ENCODE data around the gene ACOX1. TPM values are rescaled to one million over a fixed set of nuclear protein-coding genes. Genes with fewer than 3 reads are reported as not detected.

Gene ACOX1
- total and polyA plus RNA-seq, 2 of the 13 experiments (the other 11 are each of a cell fraction or from before 2014, with no cell fraction given) = 86.4 to 120 TPM

DNA sequence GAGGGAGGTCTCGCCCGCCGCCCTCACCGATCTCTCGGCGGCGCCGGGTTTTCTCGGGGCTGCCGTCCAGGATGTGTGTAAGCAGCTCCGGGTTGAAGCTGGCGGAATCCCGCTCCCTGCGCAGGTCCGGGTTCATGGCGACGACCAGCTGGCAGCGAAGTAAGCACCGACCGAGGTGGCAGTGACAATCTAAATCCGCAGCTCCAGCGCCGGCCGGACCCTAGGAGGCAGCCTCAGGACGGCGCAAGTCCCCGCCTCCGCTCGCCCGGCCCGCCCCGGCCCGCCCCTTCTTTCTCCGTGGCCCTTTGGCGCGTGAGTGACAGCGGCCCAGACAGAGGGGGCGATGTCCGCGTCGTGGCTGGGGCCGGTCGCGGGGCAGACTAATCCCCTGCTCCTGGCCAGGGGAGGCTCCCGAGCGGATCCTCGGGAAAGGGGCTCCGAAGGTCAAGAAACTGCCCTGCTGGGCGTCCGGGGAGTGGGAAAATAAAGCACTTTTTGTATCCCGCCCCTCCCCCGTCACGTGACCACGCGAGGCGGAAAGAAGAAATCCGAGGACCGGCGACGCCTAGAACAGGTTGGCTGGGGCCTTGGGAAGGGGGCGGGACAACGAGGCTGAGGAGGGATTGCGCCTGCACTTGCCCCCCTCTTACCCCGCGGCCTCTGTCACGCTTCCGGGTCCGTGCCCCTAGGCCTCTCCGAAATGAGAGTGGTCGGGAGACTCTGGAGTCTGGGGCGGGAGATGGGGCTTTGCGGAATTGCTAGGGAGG lies at the start of gene ACOX1, which contains the start of gene TEN1 (continued):
- TF ChIP-seq MAFK (conservative IDR thresholded peaks at IDR 0.05 in 1 of 2, IDR thresholded peaks at IDR 0.05 in 1 of 2; ENCODE audit: low read length in 2 of 2) = no peak
- TF ChIP-seq, protein P1, sequence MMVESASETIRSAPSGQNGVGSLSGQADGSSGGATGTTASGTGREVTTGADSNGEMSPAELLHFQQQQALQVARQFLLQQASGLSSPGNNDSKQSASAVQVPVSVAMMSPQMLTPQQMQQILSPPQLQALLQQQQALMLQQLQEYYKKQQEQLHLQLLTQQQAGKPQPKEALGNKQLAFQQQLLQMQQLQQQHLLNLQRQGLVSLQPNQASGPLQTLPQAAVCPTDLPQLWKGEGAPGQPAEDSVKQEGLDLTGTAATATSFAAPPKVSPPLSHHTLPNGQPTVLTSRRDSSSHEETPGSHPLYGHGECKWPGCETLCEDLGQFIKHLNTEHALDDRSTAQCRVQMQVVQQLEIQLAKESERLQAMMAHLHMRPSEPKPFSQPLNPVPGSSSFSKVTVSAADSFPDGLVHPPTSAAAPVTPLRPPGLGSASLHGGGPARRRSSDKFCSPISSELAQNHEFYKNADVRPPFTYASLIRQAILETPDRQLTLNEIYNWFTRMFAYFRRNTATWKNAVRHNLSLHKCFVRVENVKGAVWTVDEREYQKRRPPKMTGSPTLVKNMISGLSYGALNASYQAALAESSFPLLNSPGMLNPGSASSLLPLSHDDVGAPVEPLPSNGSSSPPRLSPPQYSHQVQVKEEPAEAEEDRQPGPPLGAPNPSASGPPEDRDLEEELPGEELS (CRISPR knock-in tag; IDR thresholded peaks at IDR 0.05) = peak; percentile 75
- TF ChIP-seq ZNF335 (CRISPR knock-in tag; IDR thresholded peaks at IDR 0.05) = peak; percentile 93
- TF ChIP-seq ZNF234 (CRISPR knock-in tag; conservative IDR thresholded peaks at IDR 0.05) = no peak; the same call in 1 of the 2 replicates
- no peak for TF ChIP-seq ZNF17 (CRISPR knock-in tag; IDR thresholded peaks at IDR 0.05)
- TF ChIP-seq ZNF224 (CRISPR knock-in tag; IDR thresholded peaks at IDR 0.05) = peak; percentile 47; the same call in 1 of the 2 replicates
- no peak for TF ChIP-seq ZNF530 (CRISPR knock-in tag; IDR thresholded peaks at IDR 0.05; ENCODE audit: low read depth)
- TF ChIP-seq, protein P2, sequence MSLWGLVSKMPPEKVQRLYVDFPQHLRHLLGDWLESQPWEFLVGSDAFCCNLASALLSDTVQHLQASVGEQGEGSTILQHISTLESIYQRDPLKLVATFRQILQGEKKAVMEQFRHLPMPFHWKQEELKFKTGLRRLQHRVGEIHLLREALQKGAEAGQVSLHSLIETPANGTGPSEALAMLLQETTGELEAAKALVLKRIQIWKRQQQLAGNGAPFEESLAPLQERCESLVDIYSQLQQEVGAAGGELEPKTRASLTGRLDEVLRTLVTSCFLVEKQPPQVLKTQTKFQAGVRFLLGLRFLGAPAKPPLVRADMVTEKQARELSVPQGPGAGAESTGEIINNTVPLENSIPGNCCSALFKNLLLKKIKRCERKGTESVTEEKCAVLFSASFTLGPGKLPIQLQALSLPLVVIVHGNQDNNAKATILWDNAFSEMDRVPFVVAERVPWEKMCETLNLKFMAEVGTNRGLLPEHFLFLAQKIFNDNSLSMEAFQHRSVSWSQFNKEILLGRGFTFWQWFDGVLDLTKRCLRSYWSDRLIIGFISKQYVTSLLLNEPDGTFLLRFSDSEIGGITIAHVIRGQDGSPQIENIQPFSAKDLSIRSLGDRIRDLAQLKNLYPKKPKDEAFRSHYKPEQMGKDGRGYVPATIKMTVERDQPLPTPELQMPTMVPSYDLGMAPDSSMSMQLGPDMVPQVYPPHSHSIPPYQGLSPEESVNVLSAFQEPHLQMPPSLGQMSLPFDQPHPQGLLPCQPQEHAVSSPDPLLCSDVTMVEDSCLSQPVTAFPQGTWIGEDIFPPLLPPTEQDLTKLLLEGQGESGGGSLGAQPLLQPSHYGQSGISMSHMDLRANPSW (CRISPR knock-in tag; IDR thresholded peaks at IDR 0.05; ENCODE audit: borderline replicate concordance) = no peak; the same call in 1 of the 2 replicates
- no peak for TF ChIP-seq PTBP1 (IDR thresholded peaks at IDR 0.05; ENCODE audit: low read depth, low read length, poor library complexity, severe bottlenecking)
- TF ChIP-seq ZFP1 (CRISPR knock-in tag; IDR thresholded peaks at IDR 0.05) = peak; percentile 16; the same call in 1 of the 2 replicates
- TF ChIP-seq BORCS8-MEF2B (CRISPR knock-in tag; IDR thresholded peaks at IDR 0.05) = peak; percentile 62
- TF ChIP-seq ZMYM2 (CRISPR knock-in tag; IDR thresholded peaks at IDR 0.05) = peak; percentile 73; the same call in 1 of the 2 replicates
- TF ChIP-seq, protein P3, sequence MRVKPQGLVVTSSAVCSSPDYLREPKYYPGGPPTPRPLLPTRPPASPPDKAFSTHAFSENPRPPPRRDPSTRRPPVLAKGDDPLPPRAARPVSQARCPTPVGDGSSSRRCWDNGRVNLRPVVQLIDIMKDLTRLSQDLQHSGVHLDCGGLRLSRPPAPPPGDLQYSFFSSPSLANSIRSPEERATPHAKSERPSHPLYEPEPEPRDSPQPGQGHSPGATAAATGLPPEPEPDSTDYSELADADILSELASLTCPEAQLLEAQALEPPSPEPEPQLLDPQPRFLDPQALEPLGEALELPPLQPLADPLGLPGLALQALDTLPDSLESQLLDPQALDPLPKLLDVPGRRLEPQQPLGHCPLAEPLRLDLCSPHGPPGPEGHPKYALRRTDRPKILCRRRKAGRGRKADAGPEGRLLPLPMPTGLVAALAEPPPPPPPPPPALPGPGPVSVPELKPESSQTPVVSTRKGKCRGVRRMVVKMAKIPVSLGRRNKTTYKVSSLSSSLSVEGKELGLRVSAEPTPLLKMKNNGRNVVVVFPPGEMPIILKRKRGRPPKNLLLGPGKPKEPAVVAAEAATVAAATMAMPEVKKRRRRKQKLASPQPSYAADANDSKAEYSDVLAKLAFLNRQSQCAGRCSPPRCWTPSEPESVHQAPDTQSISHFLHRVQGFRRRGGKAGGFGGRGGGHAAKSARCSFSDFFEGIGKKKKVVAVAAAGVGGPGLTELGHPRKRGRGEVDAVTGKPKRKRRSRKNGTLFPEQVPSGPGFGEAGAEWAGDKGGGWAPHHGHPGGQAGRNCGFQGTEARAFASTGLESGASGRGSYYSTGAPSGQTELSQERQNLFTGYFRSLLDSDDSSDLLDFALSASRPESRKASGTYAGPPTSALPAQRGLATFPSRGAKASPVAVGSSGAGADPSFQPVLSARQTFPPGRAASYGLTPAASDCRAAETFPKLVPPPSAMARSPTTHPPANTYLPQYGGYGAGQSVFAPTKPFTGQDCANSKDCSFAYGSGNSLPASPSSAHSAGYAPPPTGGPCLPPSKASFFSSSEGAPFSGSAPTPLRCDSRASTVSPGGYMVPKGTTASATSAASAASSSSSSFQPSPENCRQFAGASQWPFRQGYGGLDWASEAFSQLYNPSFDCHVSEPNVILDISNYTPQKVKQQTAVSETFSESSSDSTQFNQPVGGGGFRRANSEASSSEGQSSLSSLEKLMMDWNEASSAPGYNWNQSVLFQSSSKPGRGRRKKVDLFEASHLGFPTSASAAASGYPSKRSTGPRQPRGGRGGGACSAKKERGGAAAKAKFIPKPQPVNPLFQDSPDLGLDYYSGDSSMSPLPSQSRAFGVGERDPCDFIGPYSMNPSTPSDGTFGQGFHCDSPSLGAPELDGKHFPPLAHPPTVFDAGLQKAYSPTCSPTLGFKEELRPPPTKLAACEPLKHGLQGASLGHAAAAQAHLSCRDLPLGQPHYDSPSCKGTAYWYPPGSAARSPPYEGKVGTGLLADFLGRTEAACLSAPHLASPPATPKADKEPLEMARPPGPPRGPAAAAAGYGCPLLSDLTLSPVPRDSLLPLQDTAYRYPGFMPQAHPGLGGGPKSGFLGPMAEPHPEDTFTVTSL (CRISPR knock-in tag; IDR thresholded peaks at IDR 0.05; ENCODE audit: borderline replicate concordance) = peak; percentile 81; the same call in 1 of the 2 replicates
- no peak for TF ChIP-seq NONO (IDR thresholded peaks at IDR 0.05)
- peak; percentile 98 for TF ChIP-seq NONO (CRISPR knock-in tag; conservative IDR thresholded peaks at IDR 0.05)
- no peak; the same call in 1 of the 2 replicates for TF ChIP-seq ZNF747 (CRISPR knock-in tag; IDR thresholded peaks at IDR 0.05; ENCODE audit: borderline replicate concordance)
- TF ChIP-seq, protein P4, sequence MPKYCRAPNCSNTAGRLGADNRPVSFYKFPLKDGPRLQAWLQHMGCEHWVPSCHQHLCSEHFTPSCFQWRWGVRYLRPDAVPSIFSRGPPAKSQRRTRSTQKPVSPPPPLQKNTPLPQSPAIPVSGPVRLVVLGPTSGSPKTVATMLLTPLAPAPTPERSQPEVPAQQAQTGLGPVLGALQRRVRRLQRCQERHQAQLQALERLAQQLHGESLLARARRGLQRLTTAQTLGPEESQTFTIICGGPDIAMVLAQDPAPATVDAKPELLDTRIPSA (CRISPR knock-in tag; IDR thresholded peaks at IDR 0.05; ENCODE audit: borderline replicate concordance) = peak; percentile 70; the same call in 1 of the 2 replicates
- TF ChIP-seq XRCC5 (optimal IDR thresholded peaks at IDR 0.05; ENCODE audit: low read length) = peak; percentile 23
